Limb (tissue), 2 donors: ENCODE results near the gene SETD7.
A peak's percentile ranks its signal among the peaks of the same experiment; 100 is the strongest.
"Not testable (repeated sequence)": the region's sequence is repeated elsewhere in the genome, so short reads cannot be mapped to it uniquely, and the experiment has no call there.

Source experiments
- DNase-seq, 2 donors: peaks; one replicate each; pipeline ENCODE4 v3.0.0-alpha.2; 2016; ENCODE audit errors: extremely low spot score in 2 of 2

The SETD7 gene

GRCh38 chr4:139469869-139470268 is 86.2 kb downstream of the SETD7 start:
- no peak for DNase-seq

- no peak for DNase-seq
Measured at GRCh38 chr4:139469216-139469615, 86.8 kb downstream of the SETD7 start.

- not testable (repeated sequence) for DNase-seq
Measured at GRCh38 chr4:139468756-139469155, 87.3 kb downstream of the SETD7 start.

- DNase-seq = no peak
Measured at GRCh38 chr4:139465922-139466321, 90.1 kb downstream of the SETD7 start.

- not testable (repeated sequence) for DNase-seq
Measured at GRCh38 chr4:139464512-139464911, 91.5 kb downstream of the SETD7 start.

- no peak for DNase-seq
Measured at GRCh38 chr4:139461022-139461628, 94.9 kb downstream of the SETD7 start.

GRCh38 chr4:139460565-139460964 is 95.5 kb downstream of the SETD7 start:
- no peak for DNase-seq

GRCh38 chr4:139458999-139459398 is 97.0 kb downstream of the SETD7 start:
- DNase-seq = no peak

- DNase-seq = no peak
Measured at GRCh38 chr4:139458543-139458942, 97.5 kb downstream of the SETD7 start.

- no peak for DNase-seq
Measured at GRCh38 chr4:139457318-139457717, 98.7 kb downstream of the SETD7 start.

- DNase-seq = no peak
Measured at GRCh38 chr4:139455126-139455538, 100.9 kb downstream of the SETD7 start.

- DNase-seq = peak in 1 of 2 donors; percentile 12
Measured at GRCh38 chr4:139454111-139455045, 101.6 kb downstream of the SETD7 start, which contains the start of gene RAB33B. TSS of gene RAB33B (plus strand) at chr4:139454121. CDS start at chr4:139454196, 75 bp downstream.

- peak; percentile 96 to 97 for DNase-seq
Measured at GRCh38 chr4:139453371-139454110, 102.5 kb downstream of the SETD7 start.

GRCh38 chr4:139453041-139453370 is 103.0 kb downstream of the SETD7 start:
- no peak for DNase-seq

GRCh38 chr4:139451997-139452396 is 104.0 kb downstream of the SETD7 start:
- no peak for DNase-seq

GRCh38 chr4:139450586-139450985 is 105.4 kb downstream of the SETD7 start:
- no peak for DNase-seq

- not testable (repeated sequence) for DNase-seq
Measured at GRCh38 chr4:139447078-139447477, 108.9 kb downstream of the SETD7 start.
